GM15510 (cell line): ENCODE data around the gene CRTC3.

Experiments
- POLR2A ChIP-seq: IDR thresholded peaks from 3 replicates; pipeline ENCODE4 v1.6.1; 2011; ENCODE audit warnings: borderline replicate concordance; ENCODE audit not compliant: insufficient read length; ENCODE audit errors: extremely low read depth

The CRTC3 gene

DNA sequence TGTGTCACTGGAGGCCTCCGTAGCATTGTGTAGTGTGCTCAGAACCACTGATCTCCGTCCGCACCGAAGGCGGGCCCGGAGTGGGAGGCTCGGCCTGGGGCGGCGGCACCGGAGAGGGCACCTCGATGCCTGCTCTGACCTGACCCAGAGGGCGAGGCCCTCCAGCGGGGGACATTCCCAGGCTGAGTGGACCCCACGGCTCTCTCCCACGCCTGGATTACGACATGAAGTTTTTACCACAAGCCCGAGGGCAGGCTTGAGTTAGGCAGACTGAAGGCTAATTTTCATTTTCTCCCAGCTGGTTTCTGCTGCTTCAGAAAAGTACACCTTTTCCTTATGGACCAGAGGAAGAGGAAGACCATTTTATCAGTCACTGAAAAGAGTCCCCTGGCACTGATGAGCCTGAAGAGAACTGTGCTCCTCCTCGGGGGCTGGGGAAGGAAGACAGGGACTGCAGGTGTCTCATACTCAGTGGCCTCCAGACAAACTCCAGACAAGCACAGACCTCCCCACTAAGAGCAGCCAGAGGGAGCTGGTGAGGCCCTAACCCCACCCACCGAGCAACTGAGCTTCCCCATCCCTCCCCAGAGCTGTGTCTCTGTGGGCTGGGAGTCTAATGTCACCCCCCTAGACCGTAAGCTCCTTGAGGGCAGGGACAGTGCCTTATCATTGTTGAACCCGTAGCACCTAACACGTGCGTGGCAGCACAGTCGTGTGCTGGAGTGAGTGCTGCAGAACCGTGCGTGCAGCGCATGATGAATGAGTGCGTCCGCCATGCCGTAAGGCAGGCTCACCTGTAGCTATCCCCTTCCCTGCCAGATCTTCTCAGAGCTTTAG, 113.0 kb downstream of the CRTC3 start:
- TF ChIP-seq POLR2A: no peak

DNA sequence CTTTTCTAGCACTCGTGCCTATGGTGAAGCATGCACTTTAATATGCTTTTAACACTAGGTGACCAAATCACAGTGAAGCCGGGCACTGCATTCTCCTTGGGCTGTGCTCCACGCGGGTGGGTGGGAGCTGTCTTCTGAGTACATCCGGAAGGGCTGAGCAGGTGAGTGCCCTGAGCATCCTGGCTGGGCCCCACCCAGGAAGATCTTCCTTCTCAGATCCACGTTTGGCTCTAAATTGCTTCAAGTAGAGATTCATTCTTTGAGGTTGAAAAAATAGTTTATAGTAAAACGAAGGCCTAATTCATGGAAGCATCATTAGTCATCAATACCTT, 113.5 kb downstream of the CRTC3 start:
- TF ChIP-seq POLR2A: no peak

DNA sequence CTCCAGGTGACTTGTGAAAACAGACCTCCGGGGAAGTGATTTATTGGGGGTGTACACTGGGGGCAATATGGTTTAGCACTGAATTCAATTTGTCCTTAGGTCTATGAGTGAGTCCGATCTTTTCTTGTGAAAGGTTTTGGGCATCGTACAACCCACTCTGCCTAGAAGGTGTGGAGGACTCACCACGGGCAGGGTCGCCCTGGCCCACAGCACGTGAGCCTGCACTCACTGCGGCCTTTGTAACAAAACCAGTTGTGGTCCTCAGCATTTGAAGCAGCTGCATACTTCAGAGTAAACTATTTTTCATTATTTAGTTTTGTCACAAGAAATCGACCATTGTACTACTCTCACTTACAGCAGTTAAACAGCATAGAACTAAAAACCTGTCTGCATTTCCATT, 114.8 kb downstream of the CRTC3 start:
- TF ChIP-seq POLR2A: no peak

DNA sequence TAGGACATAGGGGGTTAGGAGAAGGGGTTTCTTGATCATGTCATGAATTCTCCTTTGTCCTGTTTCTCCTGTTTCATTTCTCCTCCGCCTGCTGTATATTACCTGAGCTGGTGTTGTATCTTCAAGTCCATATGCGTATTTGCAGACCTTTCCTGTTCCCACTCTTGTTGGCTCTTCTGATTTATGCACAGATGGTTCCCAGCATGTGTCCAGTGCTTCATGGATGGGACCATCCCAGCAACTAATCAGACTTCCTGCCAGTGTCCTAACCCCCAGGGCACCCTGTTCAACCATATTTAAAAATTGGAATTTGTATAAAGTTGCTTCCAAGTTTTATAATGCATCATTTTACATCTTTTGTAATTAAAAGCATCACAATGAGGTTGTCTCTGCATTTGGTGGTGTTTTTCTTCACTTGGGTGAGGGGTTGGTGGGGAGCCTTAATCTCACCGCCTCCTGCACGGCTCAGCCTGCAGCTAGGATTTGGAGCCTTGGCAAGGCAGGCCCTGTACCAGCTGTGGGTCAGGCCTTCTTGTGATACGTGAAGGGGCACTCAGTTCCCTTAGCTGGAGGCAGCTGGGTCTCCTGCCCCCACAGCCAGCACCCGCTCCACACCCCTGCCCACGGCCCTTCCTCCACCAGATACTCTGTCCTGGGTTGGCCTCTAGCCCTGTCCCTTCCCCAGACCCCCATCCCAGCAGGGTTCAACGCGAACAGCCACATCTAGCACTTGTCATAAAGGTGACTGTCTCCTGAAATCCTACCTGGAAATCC, 115.4 kb downstream of the CRTC3 start:
- TF ChIP-seq POLR2A: no peak

DNA sequence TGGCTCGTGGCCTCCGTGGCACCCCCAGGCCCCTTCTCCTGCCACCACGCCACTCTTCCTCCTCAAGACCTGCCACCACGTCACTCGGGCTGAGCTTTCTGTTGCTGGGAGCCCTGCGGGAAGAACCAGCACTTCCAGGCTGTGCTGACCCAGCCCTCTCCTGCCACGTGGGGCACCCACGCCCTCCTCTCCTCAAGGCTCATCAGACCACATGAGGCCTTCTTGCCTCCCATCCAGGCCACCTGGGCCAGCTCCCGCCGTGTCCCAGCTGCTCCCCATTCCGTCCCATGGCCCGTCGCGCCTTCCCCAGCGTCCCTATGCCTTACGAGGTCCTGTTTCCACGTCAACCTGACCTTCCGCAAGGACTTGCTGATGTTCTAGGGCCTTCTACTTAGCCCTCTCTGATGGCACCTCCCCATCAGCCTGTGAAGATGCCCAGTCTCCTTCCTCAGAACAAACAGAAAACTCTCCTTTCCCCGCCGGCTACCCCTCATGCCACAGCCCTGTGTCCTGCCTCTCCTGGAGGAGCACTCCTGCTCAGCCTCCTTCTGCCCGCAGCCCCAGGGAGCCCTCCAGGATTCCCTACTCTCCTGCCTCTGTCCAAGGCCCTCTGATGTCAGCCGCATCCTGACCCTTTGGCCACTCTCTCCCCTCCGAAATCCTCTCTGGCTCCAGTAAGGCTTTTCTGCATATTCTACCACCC, 116.3 kb downstream of the CRTC3 start:
- no peak for TF ChIP-seq POLR2A

DNA sequence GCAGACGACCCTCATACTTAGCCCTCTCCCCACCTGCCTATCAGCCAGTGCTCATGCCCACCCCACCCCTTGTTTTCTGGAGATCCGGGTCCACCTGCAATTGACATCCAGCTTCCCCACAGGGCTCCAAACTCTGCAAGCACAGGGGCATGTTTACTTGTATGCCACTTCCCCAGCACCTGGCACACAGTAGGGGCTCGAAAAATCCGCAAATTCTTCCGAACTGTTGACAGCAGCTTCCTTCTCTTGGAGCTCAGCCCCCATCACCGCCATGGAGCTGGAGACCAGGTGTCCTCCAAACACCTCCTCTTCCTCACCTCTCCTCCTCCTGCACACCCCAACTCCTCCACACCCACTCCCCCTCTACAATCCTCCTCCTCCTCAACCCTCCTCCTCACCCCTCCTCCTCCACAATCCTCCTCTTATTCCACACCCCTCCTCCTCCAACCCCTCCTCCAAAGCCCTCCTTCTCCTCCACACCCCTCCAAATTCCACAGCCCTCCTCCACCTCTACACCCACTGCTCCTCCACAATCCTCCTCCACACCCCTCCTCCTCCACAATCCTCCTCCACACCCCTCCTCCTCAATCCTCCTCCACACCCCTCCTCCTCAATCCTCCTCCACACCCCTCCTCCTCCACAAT, 117.1 kb downstream of the CRTC3 start:
- no peak for TF ChIP-seq POLR2A

DNA sequence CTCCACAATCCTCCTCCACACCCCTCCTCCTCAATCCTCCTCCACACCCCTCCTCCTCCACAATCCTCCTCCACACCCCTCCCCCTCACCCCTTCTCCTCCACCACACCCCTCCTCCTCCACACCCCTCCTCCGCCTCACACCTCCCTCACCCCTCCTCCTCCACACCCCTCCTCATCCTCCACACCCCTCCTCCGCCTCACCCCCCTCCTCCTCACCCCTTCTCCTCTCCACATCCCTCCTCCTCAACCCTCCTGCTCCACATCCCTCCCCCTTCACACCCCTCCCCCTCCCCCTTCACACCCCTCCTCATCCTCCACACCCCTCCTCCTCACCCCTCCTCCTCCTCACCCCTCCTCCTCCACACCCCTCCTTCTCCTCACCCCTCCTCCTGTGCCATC, 117.6 kb downstream of the CRTC3 start:
- no peak for TF ChIP-seq POLR2A

DNA sequence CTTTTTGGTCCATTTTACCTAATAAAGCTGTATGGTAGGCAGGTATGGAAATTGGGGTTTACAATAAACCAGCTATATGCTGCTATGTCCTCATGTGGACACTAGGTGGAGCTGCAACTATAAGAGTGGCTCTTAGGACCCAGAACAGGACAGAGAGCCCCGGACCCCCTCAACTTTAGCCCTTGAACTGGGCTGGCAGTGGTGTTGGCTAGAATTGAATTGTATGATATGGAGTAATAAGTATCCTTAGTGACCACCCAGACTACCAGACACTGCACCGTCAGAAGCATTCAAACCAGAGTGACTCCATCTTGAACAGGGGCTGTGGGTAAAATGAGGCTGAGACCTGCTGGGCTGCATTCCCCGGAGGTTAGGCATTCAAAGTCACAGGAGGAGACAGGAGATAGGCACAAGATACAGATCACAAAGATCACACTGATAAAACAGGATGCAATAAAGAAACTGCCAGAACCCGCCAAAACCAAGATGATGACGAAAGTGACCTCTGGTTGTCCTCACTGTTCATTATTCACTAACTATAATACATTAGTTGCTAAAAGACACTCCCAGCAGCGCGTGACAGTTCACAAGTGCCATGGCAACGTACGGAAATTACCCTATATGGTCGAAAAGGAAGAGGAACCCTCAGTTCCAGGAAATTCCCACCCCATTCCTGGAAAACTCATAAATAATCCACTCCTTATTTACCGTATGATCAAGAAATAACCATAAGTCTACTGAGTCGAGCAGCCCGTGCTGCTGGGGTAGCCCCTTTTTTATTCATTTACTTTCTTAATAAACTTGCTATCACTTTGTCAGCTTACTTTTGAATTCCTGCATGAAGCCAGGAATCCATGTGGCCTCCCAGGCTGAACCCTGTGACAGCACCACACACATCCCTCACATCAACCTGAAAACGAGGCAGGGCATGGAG, 118.7 kb downstream of the CRTC3 start:
- TF ChIP-seq POLR2A: no peak

DNA sequence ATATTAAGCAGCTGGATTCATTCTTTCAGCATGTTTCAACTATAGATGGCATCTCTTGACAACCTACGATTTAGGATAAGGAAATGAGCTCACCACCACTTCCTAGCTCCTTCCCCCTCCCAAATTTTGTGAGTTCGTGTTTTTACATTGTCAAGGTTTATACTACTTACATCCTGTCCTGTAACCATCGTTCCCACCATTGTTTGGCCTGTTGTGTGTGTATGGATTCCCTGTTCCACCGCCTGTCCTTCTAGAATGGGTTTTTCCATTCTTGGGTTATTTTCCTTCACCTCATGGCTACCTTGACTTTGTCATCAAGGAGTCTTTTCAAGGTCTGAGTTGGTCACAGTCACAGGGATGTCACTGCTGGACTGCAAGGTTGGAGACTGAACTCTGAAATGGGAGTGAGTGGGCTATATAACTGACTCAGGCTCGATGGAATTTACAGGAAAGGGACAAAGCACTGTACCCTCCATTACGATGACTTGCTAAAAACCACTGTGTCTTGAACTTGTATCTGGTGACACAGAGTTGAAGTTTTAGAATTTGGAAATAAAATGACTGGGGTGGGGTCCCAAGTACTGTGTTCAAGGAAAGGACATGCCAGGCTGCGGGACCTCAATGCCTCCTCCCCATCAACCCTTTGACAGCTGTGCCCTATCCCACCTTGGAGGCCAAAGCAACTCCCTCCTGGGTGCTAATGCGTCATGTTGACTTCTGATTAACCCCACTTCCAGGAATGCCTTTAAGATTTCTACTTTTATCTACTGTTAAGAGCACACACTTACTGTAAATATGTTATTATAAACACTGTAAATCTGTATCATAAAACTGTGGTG, 120.6 kb downstream of the CRTC3 start:
- TF ChIP-seq POLR2A: no peak

DNA sequence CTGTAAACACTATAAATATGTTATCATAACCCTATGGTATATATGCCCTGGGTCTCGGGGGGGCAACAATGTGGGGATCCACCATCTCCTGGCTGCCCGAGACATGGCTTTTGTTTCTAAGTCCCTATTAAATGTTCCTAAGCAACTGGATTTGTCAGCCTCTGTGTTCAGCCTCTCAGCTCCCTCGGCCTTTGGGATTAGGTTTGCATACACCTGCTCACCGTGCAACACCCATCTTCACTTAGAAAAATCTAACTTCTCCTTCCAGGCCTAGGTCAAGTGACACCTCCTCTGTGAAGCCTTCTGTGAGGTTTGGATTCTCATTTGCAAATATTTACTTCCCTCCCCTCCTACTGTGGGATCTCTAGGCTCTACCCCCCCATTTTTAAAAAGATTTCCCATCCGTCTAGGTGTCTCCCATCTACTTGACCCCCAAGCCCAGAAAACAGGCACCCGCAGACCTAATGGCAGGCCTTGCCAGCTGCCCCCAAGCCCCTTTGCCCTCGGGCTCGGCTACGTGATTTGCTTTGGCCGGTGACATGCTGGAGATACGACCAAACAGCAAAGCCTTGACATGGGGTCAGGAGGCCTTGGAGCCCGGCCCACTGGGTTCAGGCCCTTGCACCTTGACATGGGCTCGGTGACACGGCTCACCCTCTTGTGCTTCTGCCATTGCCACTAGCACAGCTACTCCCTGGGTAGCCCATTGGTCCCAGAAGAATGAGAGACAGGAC, 121.4 kb downstream of the CRTC3 start:
- TF ChIP-seq POLR2A: no peak

DNA sequence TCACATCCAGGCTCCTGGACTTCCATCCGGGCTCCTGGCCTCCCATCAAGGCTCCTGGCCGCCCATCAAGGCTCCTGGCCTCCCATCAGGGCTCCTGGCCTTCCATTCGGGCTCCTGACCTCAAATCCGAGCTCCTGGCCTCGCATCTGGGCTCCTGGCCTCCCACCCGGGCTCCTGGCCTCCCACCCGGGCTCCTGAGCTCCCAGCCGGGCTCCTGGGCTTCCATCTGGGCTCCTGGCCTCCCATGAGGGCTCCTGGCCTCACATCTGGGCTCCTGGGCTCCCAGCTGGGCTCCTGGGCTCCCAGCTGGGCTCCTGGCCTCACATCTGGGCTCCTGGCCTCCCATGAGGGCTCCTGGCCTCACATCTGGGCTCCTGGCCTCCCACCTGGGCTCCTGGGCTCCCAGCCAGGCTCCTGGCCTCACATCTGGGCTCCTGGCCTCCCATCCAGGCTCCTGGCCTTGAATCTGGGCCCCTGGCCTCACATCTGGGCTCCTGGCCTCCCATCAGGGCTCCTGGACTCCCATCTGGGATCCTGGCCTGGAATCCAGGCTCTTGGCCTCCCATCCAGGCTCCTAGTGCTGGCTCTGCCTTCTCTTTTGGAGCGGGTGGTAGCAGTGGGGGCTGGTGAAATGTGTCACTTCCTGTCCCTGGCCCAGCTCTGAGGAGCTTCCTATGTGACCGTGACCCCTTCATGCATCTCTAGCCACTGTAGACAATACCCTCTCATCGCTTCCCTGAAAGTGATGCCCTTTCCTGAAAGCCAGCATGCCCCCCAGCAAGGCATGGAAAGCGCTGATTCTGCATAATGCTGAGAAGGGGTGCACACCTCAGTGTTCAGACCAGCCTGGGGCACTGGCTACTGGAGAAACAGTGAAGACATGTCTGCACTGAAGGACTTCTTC, 124.8 kb downstream of the CRTC3 start:
- TF ChIP-seq POLR2A: no peak
